ENCODE data around the gene OXNAD1. TPM values are rescaled to one million over a fixed set of nuclear protein-coding genes. Genes with fewer than 3 reads are reported as not detected.

The OXNAD1 gene
- total RNA-seq, 1 experiment from 2014 or later, result 12.1 TPM

- no peaks in the 10 kb centered on the region for H3K9me2 ChIP-seq (ENCODE audit: insufficient read depth)
- H3K4me3 ChIP-seq (replicated peaks in 1 of 2; ENCODE audit: low read depth in 1 of 2, low read length in 2 of 2), result no peak overlapping the region
- TF ChIP-seq ZBTB33 (IDR thresholded peaks at IDR 0.05; ENCODE audit: extremely low read depth, insufficient replicate concordance, low read length) (no peak), POLR2A (IDR thresholded peaks at IDR 0.05; ENCODE audit: borderline replicate concordance, extremely low read depth, insufficient read depth, insufficient read length) (no peak), ELF1 (IDR thresholded peaks at IDR 0.05; ENCODE audit: borderline replicate concordance, low read depth) (no peak), SIN3A (IDR thresholded peaks at IDR 0.05; ENCODE audit: low read depth) (no peak), SP1 (IDR thresholded peaks at IDR 0.05; ENCODE audit: low read depth) (no peak), EZH2phosphoT487 (IDR thresholded peaks at IDR 0.05; ENCODE audit: borderline replicate concordance) (no peak), EZH2 (IDR thresholded peaks at IDR 0.05) (no peak), YY1 (IDR thresholded peaks at IDR 0.05; ENCODE audit: extremely low read depth, insufficient replicate concordance, low read depth, low read length) (no peak), JUND (IDR thresholded peaks at IDR 0.05) (no peak), TCF7L2 (IDR thresholded peaks at IDR 0.05; ENCODE audit: borderline replicate concordance, extremely low read depth, insufficient read depth, insufficient read length) (no peak), ZNF274 (IDR thresholded peaks at IDR 0.05; ENCODE audit: low read depth, low read length) (no peak), CBX3 (IDR thresholded peaks at IDR 0.05; ENCODE audit: low read depth) (no peak), ATF3 (IDR thresholded peaks at IDR 0.05) (no peak), REST (IDR thresholded peaks at IDR 0.05; ENCODE audit: low read depth) (no peak), MAX (IDR thresholded peaks at IDR 0.05) (no peak), FOSL1 (IDR thresholded peaks at IDR 0.05; ENCODE audit: low read depth) (no peak), ZFX (IDR thresholded peaks at IDR 0.05) (no peak), RAD21 (IDR thresholded peaks at IDR 0.05; ENCODE audit: low read depth) (no peak), SRF (IDR thresholded peaks at IDR 0.05; ENCODE audit: low read depth) (no peak), CEBPB (IDR thresholded peaks at IDR 0.05; ENCODE audit: low read depth) (no peak)
- H3K9ac ChIP-seq (ENCODE audit: low read length), result no peak overlapping the region
- no peaks in the 10 kb centered on the region for H3K27me3 ChIP-seq (ENCODE audit: insufficient read depth, low read length)
- peaks cover 7 to 15% of the 10 kb centered on the region in 2 experiments; a peak in 3 of 4 replicates for H3K4me1 ChIP-seq (ENCODE audit: control insufficient read depth in 1 of 2, insufficient read depth in 2 of 2, low read length in 2 of 2)
- H2AFZ ChIP-seq (ENCODE audit: low read depth, low read length, poor library complexity, severe bottlenecking), result no peak overlapping the region
- H3K27ac ChIP-seq (ENCODE audit: low read depth, low read length), result no peak overlapping the region
- H3K36me3 ChIP-seq (ENCODE audit: control insufficient read depth in 1 of 2, insufficient read depth in 2 of 2, low read length in 2 of 2), result no peaks in the 10 kb centered on the region
- ChIA-PET RAD21 (ENCODE audit: low non-redundant PET in 1 of 2, low total read pairs in 2 of 2, uncharacterized antibody in 2 of 2, unreplicated experiment in 2 of 2) (no interaction called here), POLR2A (no interaction called here), CTCF (interaction anchor here (1.1 to 1.3 kb wide), 2 partner anchors 10 to 24 kb away, joined by 3 read pairs; no protein-coding TSS in a partner anchor)
- no peak overlapping the region for H3K4me2 ChIP-seq (ENCODE audit: low read length)
- no TSS peak for BruUV-seq (replicated peaks)
- intact Hi-C loops (cut with micrococcal nuclease), result no loop called here
- no peaks in the 10 kb centered on the region for H3K9me3 ChIP-seq (ENCODE audit: control insufficient read depth in 1 of 2, insufficient read depth in 1 of 2, low read depth in 1 of 2, low read length in 2 of 2)
- no peak for ATAC-seq
- no peaks in the 10 kb centered on the region for H4K20me1 ChIP-seq (ENCODE audit: insufficient read depth)
- no peak for DNase-seq (ENCODE audit: low read depth, low spot score)
- no peaks in the 10 kb centered on the region for H3K79me2 ChIP-seq (ENCODE audit: insufficient read depth, low read length)
Observed at GRCh38 chr3:16313886-16314645, 49.1 kb downstream of the OXNAD1 start.

Data from HCT116 (cell line).